Raji (cell line): ENCODE results near the gene USP25.

Source experiments
- POLR2A ChIP-seq: IDR thresholded peaks from 2 replicates; pipeline ENCODE4 v1.6.1; 2011; ENCODE audit warnings: low read depth, low read length, control low read depth; ENCODE audit not compliant: insufficient read depth

USP25 gene

DNA sequence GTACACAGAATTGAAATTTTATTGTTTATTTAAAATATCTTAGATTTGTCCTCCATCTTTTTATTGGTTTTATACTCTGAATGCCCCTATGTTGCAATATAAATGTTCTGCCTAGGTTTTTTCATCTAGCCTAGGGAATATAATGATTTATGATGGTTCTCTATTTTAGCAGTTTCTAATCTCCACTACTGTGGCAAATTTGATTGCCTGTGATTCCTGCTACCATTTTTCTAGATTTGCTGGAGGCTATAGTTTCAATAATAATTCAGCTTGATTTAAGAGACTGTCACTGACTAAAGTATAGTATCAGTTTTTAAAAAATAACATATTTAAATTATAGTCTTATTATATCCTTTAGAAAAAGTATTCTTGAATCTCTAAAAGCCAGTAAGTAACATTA, 90.5 kb downstream of the USP25 start:
- no peak for TF ChIP-seq POLR2A

DNA sequence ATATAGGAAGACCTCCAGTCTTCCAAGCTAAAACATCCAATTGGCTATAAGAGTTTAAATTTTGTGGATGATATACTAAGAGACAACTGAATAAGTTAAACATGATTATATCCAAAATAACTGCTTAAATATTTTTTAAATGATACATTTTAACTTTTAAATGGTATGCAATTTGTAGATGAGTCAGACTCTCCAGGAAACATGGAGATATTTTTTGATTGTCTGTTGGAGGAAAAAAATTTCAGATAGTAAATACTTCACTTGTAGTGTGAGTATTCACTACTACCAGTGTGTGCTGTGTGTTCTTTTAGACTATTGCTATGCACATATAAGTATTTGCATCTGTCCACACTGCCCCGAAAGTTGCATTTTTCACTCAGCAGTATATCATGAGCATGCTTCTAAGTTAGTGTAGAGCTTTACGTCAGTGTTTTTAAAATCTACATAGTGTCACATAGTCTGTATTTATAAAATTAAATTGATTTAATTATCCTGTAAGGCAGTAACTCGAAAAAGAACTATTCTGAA, 91.1 kb downstream of the USP25 start:
- no peak for TF ChIP-seq POLR2A

DNA sequence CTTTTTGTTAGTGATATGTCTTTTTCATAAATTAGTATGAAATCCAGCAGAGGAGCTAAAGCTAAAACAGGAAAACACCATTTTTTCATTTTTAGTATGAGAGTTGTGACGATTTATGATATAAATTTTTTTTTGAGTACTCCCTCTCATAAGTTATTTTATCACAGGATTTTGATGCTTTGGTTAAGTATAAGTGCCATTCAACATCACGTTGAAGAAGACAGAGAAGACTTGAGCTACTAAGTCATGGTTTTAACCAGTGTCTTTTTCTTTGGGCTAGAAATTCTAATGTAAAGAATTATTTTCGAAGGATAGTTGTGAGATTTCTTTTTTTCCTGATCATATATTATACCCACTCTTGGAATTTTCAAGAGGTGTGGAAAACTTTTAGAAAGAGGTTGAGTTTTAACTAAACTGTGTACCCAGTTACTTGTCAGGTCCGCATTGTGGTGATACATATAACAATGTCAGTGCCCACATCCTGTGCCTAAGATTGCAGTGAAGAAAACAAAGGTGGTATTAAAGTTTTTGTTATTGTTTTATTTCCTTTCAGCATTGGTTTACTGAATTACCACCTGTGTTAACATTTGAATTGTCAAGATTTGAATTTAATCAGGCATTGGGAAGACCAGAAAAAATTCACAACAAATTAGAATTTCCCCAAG, 93.8 kb downstream of the USP25 start:
- no peak for TF ChIP-seq POLR2A

DNA sequence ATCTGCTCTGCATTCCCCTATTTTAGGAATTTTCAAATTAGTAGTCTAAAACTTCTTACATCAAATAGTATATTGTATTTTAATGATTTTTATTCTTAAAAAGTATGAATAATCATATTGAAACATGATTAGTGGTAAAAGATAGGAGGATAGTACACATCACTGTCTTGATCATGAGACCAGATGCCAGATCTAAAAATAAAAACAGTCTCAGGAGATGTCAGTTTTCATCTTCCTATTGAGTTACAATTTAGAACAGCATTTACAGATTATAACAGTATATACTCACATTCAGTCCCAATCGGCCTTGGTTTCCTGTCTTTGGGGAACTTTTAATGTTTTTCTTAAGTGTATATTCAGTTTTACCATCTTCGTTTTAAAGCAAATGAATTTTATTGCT, 95.9 kb downstream of the USP25 start:
- TF ChIP-seq POLR2A: no peak

DNA sequence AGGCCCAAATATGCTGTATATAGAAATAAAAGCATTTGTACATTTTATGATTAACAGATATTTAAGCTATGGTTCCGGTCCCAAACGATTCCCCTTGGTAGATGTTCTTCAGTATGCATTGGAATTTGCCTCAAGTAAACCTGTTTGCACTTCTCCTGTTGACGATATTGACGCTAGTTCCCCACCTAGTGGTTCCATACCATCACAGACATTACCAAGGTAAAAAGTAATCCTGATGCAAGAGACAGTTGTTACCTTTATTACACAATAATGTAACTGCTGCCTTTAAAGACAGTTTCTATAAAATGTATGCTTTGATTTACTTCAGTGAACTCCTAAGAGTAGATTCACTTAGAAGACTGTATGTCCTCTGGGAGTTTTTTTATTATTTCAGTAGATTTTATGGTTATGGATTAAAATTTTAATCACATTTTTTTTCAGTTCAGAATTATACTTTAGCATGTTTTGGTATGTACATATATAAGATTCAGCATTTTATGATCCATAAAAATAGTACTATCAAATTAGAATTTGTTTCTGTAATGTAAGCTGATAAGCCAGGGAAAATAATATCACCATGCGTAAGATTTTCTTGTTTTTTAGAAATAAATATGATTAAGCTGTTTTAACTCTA, 96.5 kb downstream of the USP25 start:
- TF ChIP-seq POLR2A: no peak

DNA sequence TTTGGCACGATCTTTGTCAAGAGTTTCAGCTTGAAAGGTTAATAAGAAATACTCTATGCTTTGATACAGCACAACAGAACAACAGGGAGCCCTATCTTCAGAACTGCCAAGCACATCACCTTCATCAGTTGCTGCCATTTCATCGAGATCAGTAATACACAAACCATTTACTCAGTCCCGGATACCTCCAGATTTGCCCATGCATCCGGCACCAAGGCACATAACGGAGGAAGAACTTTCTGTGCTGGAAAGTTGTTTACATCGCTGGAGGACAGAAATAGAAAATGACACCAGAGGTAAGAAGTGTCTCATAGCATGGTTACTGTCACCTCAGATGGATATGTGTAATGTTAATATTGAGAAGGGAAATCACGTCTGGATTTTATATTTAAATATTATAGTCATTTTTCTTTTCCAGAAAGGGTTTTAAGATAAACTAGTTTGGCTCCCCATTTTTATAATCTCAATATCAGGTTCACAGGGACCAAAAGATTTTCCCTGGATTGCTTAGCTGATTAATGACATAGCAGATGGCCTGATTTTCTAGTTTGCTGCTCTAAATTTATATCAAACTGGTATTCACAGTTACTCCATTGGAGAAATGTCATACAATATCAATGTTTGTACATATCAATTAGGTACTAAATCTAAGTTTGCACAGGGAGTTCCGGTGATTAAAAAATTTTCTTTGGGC, 97.3 kb downstream of the USP25 start:
- TF ChIP-seq POLR2A: no peak

DNA sequence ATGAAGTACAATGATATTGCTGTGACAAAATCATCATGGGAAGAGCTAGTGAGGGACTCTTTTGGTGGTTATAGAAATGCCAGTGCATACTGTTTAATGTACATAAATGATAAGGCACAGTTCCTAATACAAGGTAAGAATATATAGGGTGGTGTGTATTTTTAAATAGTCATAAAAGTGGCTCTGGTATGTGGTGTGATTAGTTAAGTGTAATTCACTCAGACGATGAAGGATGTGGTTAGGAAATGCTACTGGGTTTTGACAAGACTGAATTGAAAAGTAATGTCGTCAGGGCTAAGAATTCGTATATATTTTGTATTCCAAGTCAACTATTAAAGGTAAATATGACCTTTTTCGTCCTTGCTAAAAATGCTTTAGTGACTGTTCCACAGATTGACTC, 101.7 kb downstream of the USP25 start:
- no peak for TF ChIP-seq POLR2A

DNA sequence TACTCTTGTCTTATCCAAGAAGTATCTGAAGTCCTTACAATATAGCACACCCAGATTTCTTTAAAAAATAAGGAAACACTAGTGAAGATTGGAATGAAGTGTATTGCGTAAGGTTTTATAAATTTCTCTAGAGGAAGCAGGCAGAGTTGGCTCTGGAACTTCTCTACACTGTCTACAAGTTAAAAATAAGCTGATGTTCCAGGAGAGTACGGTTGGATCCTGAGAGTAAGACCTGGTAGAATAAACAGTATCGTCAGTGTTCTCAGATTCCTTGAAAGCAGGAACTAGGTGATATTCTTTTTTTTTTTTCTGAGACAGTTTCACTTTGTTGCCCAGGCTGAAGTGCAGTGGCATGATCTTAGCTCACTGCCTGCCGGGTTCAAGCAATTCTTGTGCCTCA, 107.9 kb downstream of the USP25 start:
- no peak for TF ChIP-seq POLR2A

DNA sequence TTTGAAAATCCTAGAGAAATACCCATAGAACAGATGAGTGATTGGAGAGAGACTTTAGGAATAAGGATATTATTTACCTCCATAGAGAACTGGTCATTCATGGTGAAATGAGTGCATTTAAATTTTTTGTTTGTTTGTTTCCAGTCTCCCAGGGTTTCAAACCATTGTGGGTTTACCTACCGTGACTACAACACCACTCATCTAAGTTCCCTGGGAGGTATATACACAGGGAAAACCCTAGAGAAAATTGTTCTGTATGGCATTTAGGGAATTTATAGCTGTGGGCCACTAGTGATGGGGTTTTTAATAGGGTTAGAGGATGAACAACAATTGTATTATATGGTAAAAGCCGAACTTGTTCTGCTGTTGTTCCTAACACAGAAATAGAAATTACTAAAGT, 109.2 kb downstream of the USP25 start:
- no peak for TF ChIP-seq POLR2A

DNA sequence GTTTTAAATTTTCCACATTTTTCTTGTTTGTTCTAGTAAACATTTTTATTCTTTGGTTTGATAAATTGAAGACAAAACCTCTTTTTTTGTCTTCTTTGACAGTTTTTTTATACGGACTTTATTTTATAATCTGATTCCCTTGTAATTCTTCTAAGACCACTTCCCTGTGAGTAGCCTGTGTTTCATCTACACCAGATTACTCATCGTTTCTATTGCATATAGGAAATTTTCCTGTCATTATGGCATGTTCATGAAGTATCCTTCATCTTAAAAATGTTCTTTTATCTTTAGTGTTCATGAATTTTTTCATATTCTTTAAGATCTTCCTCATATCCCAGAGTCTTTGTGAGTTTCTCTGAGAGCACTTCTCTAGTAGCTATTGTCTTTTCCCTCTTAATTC, 109.8 kb downstream of the USP25 start:
- TF ChIP-seq POLR2A: no peak

DNA sequence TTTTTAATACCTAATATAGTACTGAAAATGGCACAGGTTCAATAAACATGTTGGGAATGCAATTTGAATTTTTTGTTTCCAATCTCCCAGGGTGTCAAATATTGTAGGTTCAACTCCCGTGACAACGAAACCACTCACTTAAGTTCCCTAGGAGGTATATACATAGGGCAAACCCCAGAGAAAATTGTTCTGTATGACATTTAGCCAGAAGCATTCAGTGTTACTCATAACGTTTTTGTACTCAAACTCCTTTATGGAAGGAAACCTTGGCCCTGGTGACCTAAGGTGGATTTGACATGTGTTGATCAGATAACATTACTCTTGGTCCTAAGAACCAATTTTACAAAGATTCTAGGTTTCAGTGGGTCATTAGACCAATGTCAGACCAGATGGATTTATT, 110.6 kb downstream of the USP25 start:
- no peak for TF ChIP-seq POLR2A

DNA sequence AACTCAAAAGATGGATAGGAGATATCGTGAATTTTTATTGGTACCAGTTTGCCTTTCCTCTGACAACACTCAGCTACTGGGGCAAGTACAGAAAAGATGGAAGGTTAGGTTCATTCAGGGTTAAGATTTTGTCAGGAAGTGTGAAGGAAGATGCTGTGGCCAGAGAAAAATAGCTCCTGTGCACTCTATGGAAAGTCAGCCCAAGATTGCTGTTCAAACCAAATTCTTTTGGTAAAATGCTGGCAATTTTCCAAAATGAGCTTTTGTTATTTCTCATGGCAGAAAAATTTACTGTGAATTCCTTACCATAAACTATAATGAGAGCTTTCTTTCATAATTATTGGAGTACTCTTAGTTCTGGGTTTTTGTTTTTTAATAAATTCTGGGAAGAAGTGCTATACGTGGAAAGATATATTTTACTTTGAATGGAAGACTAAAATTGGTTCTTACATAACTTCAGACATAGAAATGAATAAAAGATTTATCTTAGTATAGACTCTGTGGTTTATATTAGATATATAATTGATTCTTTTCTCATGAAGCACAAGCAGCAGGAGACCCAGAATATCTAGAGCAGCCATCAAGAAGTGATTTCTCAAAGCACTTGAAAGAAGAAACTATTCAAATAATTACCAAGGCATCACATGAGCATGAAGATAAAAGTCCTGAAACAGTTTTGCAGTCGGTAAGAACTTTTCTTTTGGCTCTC, 112.2 kb downstream of the USP25 start:
- no peak for TF ChIP-seq POLR2A

DNA sequence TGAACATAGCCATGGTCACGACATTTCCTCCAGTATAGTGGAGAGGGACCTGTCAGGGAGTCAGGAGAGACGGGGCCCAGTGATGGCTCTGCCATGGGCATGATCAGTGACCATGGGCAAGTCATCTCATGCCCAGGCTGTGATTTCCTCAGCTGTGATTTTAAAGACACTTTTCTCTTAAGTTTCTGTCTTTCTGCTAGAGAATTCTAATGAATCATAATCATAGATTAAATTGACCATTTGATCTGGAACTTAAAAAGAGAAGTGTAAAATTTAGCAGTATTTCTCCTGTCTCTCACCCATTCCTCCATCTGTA, 112.7 kb downstream of the USP25 start:
- no peak for TF ChIP-seq POLR2A

DNA sequence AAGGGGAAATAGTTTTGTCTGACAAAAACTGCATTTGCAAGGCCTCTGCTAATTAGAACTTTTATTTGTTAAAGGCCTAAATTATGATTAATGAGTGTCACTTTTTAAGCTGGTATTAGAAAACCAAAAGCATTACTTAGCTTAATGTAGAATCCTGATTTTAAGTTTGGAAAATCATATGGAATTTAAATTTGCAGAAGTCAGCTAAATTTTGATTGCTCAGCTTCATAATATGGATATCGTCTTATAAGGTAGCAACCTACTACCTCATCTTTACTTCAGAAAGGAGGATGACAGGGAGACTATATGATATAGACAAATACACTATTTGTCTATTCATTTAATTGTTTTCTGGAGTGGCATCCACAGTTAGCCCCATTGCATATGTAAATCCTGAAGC, 114.0 kb downstream of the USP25 start:
- TF ChIP-seq POLR2A: no peak

DNA sequence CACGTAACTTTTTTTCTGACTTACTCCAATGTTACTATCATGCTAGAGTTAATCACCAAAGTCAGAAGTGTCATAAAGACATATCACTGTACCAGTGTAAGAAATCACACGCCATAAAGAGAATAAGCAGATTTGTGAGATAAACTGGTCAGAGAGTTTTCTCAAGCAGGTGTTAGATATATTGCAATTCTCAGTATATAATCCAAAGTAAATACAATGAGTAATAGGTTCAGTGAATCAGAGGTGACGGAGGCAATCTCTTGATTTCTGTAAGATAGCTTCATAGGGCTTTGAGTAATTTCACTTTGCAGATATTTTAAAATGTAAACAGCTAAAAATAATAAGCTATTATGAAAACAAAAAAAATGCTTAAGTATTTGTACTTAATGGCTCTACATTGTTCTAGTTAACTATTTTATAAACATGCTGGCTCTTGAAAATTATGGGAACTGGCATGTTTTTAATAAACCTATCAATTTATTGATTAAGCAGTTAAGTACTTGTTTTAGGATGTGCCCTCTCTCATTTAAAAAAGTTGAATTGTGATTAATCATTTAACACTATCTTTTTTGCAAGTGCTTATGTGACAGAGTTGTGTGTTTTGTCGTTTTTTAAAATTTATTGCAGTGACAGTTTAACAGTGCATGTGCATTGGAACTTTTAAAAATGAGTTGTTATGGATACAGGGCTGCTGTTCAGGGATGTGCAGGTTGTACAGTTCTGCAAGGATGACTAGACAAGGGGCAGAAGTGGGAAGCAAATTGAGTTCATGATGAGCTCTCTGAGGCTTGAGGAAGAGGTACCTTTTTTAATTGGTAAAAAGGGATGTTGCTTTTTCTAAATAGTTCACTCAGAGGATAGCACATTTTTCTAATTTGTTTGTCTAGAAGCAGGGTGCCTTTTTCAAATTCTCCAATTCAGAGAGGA, 119.1 kb downstream of the USP25 start:
- TF ChIP-seq POLR2A: no peak
